A673 (cell line): ENCODE measurements around the gene AQP5.

Experiments used
- EZH2 ChIP-seq: fragments of 200-600 bp; sonication (generic); IDR thresholded peaks from 2 replicates; pipeline ENCODE4 v1.6.1; 2017; ENCODE audit warnings: borderline replicate concordance, low read depth, mild to moderate bottlenecking, mixed read lengths, antibody characterized with exemption, low read length; ENCODE audit not compliant: poor library complexity, severe bottlenecking
- TF ChIP-seq, protein P1 (sequence below): fragments of 300-800, 200-600 bp; sonication (generic); conservative IDR thresholded peaks from 2 replicates; pipeline ENCODE4 v1.5.1; 2017; ENCODE audit warnings: low read depth, mild to moderate bottlenecking, antibody characterized with exemption, low read length, moderate library complexity, mixed read lengths

DNA sequence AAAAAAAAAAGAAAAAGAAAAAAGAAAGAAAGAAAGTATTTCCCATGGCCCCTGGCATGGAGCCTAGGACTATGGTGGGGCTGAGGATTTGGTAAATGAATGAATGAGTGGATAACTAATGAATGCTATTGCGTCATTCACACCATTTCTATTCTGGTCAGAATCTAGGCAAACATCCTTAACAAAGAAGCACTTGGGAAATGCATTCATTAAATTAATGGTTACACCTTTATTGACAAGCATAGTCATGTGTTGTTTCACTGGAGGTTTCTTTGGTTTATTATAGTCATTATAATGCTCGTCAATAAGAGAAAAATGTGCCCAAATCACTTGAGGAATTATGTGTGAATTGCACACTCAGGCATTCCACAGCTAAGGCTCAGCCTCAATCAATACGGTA is 24.7 kb upstream of the AQP5 start:
- TF ChIP-seq, protein P1, sequence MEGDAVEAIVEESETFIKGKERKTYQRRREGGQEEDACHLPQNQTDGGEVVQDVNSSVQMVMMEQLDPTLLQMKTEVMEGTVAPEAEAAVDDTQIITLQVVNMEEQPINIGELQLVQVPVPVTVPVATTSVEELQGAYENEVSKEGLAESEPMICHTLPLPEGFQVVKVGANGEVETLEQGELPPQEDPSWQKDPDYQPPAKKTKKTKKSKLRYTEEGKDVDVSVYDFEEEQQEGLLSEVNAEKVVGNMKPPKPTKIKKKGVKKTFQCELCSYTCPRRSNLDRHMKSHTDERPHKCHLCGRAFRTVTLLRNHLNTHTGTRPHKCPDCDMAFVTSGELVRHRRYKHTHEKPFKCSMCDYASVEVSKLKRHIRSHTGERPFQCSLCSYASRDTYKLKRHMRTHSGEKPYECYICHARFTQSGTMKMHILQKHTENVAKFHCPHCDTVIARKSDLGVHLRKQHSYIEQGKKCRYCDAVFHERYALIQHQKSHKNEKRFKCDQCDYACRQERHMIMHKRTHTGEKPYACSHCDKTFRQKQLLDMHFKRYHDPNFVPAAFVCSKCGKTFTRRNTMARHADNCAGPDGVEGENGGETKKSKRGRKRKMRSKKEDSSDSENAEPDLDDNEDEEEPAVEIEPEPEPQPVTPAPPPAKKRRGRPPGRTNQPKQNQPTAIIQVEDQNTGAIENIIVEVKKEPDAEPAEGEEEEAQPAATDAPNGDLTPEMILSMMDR: no peak
- no peak for TF ChIP-seq EZH2
